ENCODE data around the gene PRND. TPM values are rescaled to one million over a fixed set of nuclear protein-coding genes. Genes with fewer than 3 reads are reported as not detected.

PRND gene
- total RNA-seq, 5 donors from 2014 or later (not counting 1 experiment from before 2014, with no cell fraction given), result not detected

GRCh38 chr20:4774207-4774606 is 52.5 kb downstream of the PRND start:
- ATAC-seq (replicated peaks in 1 of 4) (no peak), DNase-seq (no peak)
- Histone ChIP-seq H3K36me3 (ENCODE audit: control insufficient read depth in 2 of 2, extremely low read depth in 1 of 2, insufficient read depth in 1 of 2, low read length in 1 of 2) (no peaks in the 10 kb centered on the region), H3K9me3 (no peaks in the 10 kb centered on the region), H3K27ac (ENCODE audit: low read length) (no peak overlapping the region), H3K4me1 (ENCODE audit: control insufficient read depth in 1 of 2, extremely low read depth in 1 of 2, insufficient read depth in 2 of 2, low read length in 2 of 2) (no peaks in the 10 kb centered on the region), H3K4me3 (ENCODE audit: control insufficient read depth in 1 of 2, extremely low read depth in 1 of 2, low read length in 1 of 2) (no peak overlapping the region), H3K27me3 (replicated peaks in 1 of 2; ENCODE audit: control insufficient read depth in 2 of 2, extremely low read depth in 1 of 2, insufficient read depth in 2 of 2, low read length in 1 of 2) (no peaks in the 10 kb centered on the region)
- POLR2A ChIA-PET, result no interaction called here
- Mint-ChIP-seq H3K27ac (no peak overlapping the region), H3K36me3 (peaks cover 4% of the 10 kb centered on the region), H3K4me1 (no peaks in the 10 kb centered on the region), H3K4me3 (no peak overlapping the region), H3K9me3 (peaks cover 7 to 25% (median 14%) of the 10 kb centered on the region in 3 donors), H3K27me3 (peaks cover 0 to 6% of the 10 kb centered on the region in 2 donors)
- CTCF ChIA-PET, result no interaction called here
- no CpG with 5 or more reads among the region's 4 CpGs for WGBS (ENCODE audit: insufficient coverage)

GRCh38 chr20:4775322-4776078 is 53.8 kb downstream of the PRND start:
- POLR2A ChIA-PET, result no interaction called here
- 93% methylated on average over 16 of the region's 21 CpGs for WGBS (ENCODE audit: insufficient coverage)
- CTCF ChIA-PET, result no interaction called here
- Mint-ChIP-seq H3K9me3 (peaks cover 6 to 23% (median 14%) of the 10 kb centered on the region in 3 donors), H3K36me3 (peaks cover 4% of the 10 kb centered on the region), H3K4me3 (peak overlapping the region in 1 of 3 donors; percentile 60), H3K27me3 (peaks cover 0 to 4% of the 10 kb centered on the region in 2 donors), H3K4me1 (peaks cover 0 to 9% (median 6%) of the 10 kb centered on the region in 3 donors), H3K27ac (no peak overlapping the region)
- H3K27ac ChIP-seq (ENCODE audit: low read length), result no peak overlapping the region
- DNase-seq (no peak), ATAC-seq (replicated peaks in 1 of 4) (no peak)
- no peaks in the 10 kb centered on the region for H3K36me3 ChIP-seq (ENCODE audit: control insufficient read depth in 2 of 2, extremely low read depth in 1 of 2, insufficient read depth in 1 of 2, low read length in 1 of 2)
- H3K9me3 ChIP-seq, result no peaks in the 10 kb centered on the region
- H3K27me3 ChIP-seq (replicated peaks in 1 of 2; ENCODE audit: control insufficient read depth in 2 of 2, extremely low read depth in 1 of 2, insufficient read depth in 2 of 2, low read length in 1 of 2), result no peaks in the 10 kb centered on the region
- no peak overlapping the region for H3K4me3 ChIP-seq (ENCODE audit: control insufficient read depth in 1 of 2, extremely low read depth in 1 of 2, low read length in 1 of 2)
- no peaks in the 10 kb centered on the region for H3K4me1 ChIP-seq (ENCODE audit: control insufficient read depth in 1 of 2, extremely low read depth in 1 of 2, insufficient read depth in 2 of 2, low read length in 2 of 2)

- no peaks in the 10 kb centered on the region for H3K27me3 ChIP-seq (replicated peaks in 1 of 2; ENCODE audit: control insufficient read depth in 2 of 2, extremely low read depth in 1 of 2, insufficient read depth in 2 of 2, low read length in 1 of 2)
- H3K4me3 ChIP-seq (ENCODE audit: control insufficient read depth in 1 of 2, extremely low read depth in 1 of 2, low read length in 1 of 2), result no peak overlapping the region
- peaks cover 4% of the 10 kb centered on the region for H3K36me3 Mint-ChIP-seq
- H3K4me1 Mint-ChIP-seq, result peaks cover 3 to 13% (median 9%) of the 10 kb centered on the region in 3 donors
- no CpG with 5 or more reads among the region's 14 CpGs for WGBS (ENCODE audit: insufficient coverage)
- H3K9me3 ChIP-seq, result no peaks in the 10 kb centered on the region
- H3K27ac Mint-ChIP-seq, result no peak overlapping the region
- no peaks in the 10 kb centered on the region for H3K27me3 Mint-ChIP-seq
- ATAC-seq (replicated peaks in 1 of 4), result no peak
- no peak for DNase-seq
- no peaks in the 10 kb centered on the region for H3K36me3 ChIP-seq (ENCODE audit: control insufficient read depth in 2 of 2, extremely low read depth in 1 of 2, insufficient read depth in 1 of 2, low read length in 1 of 2)
- POLR2A ChIA-PET, result no interaction called here
- peaks cover 0 to 17% (median 8%) of the 10 kb centered on the region in 3 donors for H3K9me3 Mint-ChIP-seq
- peak overlapping the region in 1 of 3 donors; percentile 60 for H3K4me3 Mint-ChIP-seq
- H3K4me1 ChIP-seq (ENCODE audit: control insufficient read depth in 1 of 2, extremely low read depth in 1 of 2, insufficient read depth in 2 of 2, low read length in 2 of 2), result no peaks in the 10 kb centered on the region
- CTCF ChIA-PET, result no interaction called here
- no peak overlapping the region for H3K27ac ChIP-seq (ENCODE audit: low read length)
These were observed 54.4 kb downstream of the PRND start for GRCh38 chr20:4776079-4776630.

Other genes starting within 250 kb of the PRND start
- 10 to 100 TPM; 48.6 to 76.5 (median 66.4) TPM for gene PRNP, start 35.5 kb upstream of the PRND start, total RNA-seq
- gene RASSF2, start 101.7 kb downstream of the PRND start, total RNA-seq, result 10 to 100 TPM; 24.6 to 38.4 (median 27.5) TPM